HepG2 (cell line): Measurements from ENCODE around the gene OBSL1. TPM values are rescaled to one million over a fixed set of nuclear protein-coding genes. Genes with fewer than 3 reads are reported as not detected.
A peak's percentile ranks its signal among the peaks of the same experiment; 100 is the strongest.

Experiments
- BRD4 ChIP-seq: sonication (generic); formaldehyde crosslinking; IDR thresholded peaks from 2 replicates; pipeline ENCODE4 v1.4.0; 2020; ENCODE audit warnings: missing genetic modification reagents
- CCDC6 ChIP-seq: sonication (generic); formaldehyde crosslinking; IDR thresholded peaks from 2 replicates; pipeline ENCODE4 v1.8.1; 2022; ENCODE audit warnings: mild to moderate bottlenecking, missing genetic modification reagents, moderate library complexity
- EED ChIP-seq: sonication (generic); formaldehyde crosslinking; IDR thresholded peaks from 2 replicates; pipeline ENCODE4 v1.5.0; 2020; ENCODE audit warnings: mild to moderate bottlenecking, missing genetic modification reagents
- KDM5A ChIP-seq: fragments of 200-600 bp; sonication (generic); IDR thresholded peaks from 2 replicates; pipeline ENCODE4 v1.7.0; 2018; ENCODE audit warnings: antibody characterized with exemption, mild to moderate bottlenecking, low read length, borderline replicate concordance
- MLX ChIP-seq: IDR thresholded peaks from 2 replicates; pipeline ENCODE4 v1.6.1; 2016
- MTA1 ChIP-seq: sonication (generic); formaldehyde crosslinking; IDR thresholded peaks from 2 replicates; pipeline ENCODE4 v1.4.0; 2020; ENCODE audit warnings: missing genetic modification reagents, mild to moderate bottlenecking, borderline replicate concordance
- MTERF4 ChIP-seq: sonication (generic); formaldehyde crosslinking; IDR thresholded peaks from 2 replicates; pipeline ENCODE4 v1.8.0; 2023; ENCODE audit warnings: mild to moderate bottlenecking, missing genetic modification reagents
- NCOA5 ChIP-seq: sonication (generic); formaldehyde crosslinking; IDR thresholded peaks from 2 replicates; pipeline ENCODE4 v1.4.0; 2020; ENCODE audit warnings: missing genetic modification reagents
- NFE2 ChIP-seq: sonication (generic); formaldehyde crosslinking; IDR thresholded peaks from 2 replicates; pipeline ENCODE4 v1.4.0; 2020; ENCODE audit warnings: missing genetic modification reagents
- PHF21A ChIP-seq: sonication (generic); formaldehyde crosslinking; IDR thresholded peaks from 2 replicates; pipeline ENCODE4 v1.5.0; 2020; ENCODE audit warnings: mild to moderate bottlenecking, missing genetic modification reagents
- RELA ChIP-seq: sonication (generic); formaldehyde crosslinking; IDR thresholded peaks from 2 replicates; pipeline ENCODE4 v1.4.0; 2020; ENCODE audit warnings: missing genetic modification reagents
- SMC3 ChIP-seq: IDR thresholded peaks from 2 replicates; pipeline ENCODE4 v1.6.1; 2011; ENCODE audit warnings: low read length, improper control_type of control experiment
- TBX2 ChIP-seq: sonication (generic); formaldehyde crosslinking; IDR thresholded peaks from 2 replicates; pipeline ENCODE4 v1.5.0; 2020; ENCODE audit warnings: missing genetic modification reagents, mild to moderate bottlenecking, borderline replicate concordance
- ZFX ChIP-seq: sonication (generic); formaldehyde crosslinking; IDR thresholded peaks from 2 replicates; pipeline ENCODE4 v1.4.0; 2020; ENCODE audit warnings: mild to moderate bottlenecking, low read depth, missing genetic modification reagents, moderate library complexity
- ZNF543 ChIP-seq: sonication (generic); formaldehyde crosslinking; IDR thresholded peaks from 2 replicates; pipeline ENCODE4 v1.4.0; 2020; ENCODE audit warnings: mild to moderate bottlenecking, missing genetic modification reagents
- ZNF550 ChIP-seq: sonication (generic); formaldehyde crosslinking; IDR thresholded peaks from 2 replicates; pipeline ENCODE4 v1.4.0; 2020; ENCODE audit warnings: mild to moderate bottlenecking, missing genetic modification reagents, borderline replicate concordance
- ZNF557 ChIP-seq: sonication (generic); formaldehyde crosslinking; IDR thresholded peaks from 2 replicates; pipeline ENCODE4 v1.4.0; 2020; ENCODE audit warnings: missing genetic modification reagents
- ZNF598 ChIP-seq: sonication (generic); formaldehyde crosslinking; IDR thresholded peaks from 2 replicates; pipeline ENCODE4 v1.5.1; 2020; ENCODE audit warnings: mild to moderate bottlenecking, missing genetic modification reagents, borderline replicate concordance
- ZNF619 ChIP-seq: sonication (generic); formaldehyde crosslinking; IDR thresholded peaks from 2 replicates; pipeline ENCODE4 v1.4.0; 2020; ENCODE audit warnings: mild to moderate bottlenecking, missing genetic modification reagents
- ZNF749 ChIP-seq: sonication (generic); formaldehyde crosslinking; IDR thresholded peaks from 2 replicates; pipeline ENCODE4 v1.8.0; 2022; ENCODE audit warnings: mild to moderate bottlenecking, missing genetic modification reagents, moderate library complexity, borderline replicate concordance
- ZNF816 ChIP-seq: sonication (generic); formaldehyde crosslinking; IDR thresholded peaks from 2 replicates; pipeline ENCODE4 v1.8.0; 2022; ENCODE audit warnings: missing genetic modification reagents, mild to moderate bottlenecking, borderline replicate concordance
- polyA plus RNA-seq, 8 experiments: library from polyadenylated mRNA; depleted of rRNA in 3 of 8; stranded (reverse) in 7 of 8; unstranded in 1 of 8; fragments of >200 nt; fragmentation: Illumina TruSeq in 4 of 8; extraction: Trizol in 4 of 8; gene quantifications; 2 replicates each; pipeline versions ENCODE4 v1.2.1 to v1.2.3, GENCODE V29; 2011 to 2016; ENCODE audit warnings: low read depth in 4 of 8, missing spikeins in 1 of 8, mixed read lengths in 1 of 8; ENCODE audit not compliant: insufficient read depth in 1 of 8
- total RNA-seq, 5 experiments: library from RNA; depleted of rRNA; stranded (reverse); fragments of >200 nt; fragmentation: Illumina TruSeq; extraction: Trizol; gene quantifications; 2 replicates each; pipeline ENCODE4 v1.2.3, GENCODE V29; 2016; ENCODE audit warnings: low read depth in 1 of 5
- TF ChIP-seq, protein P1 (sequence below): sonication (generic); formaldehyde crosslinking; IDR thresholded peaks from 2 replicates; pipeline ENCODE4 v1.8.0; 2022; ENCODE audit warnings: mild to moderate bottlenecking, missing genetic modification reagents, moderate library complexity
- TF ChIP-seq, protein P2 (sequence below): IDR thresholded peaks from 2 replicates; pipeline ENCODE4 v1.6.1; 2016; ENCODE audit warnings: low read depth

The OBSL1 gene
- total and polyA plus RNA-seq, 2 of the 13 experiments (the other 11 are each of a cell fraction or from before 2014, with no cell fraction given) = 86.7 to 218 TPM

- TF ChIP-seq ZFX (CRISPR knock-in tag) = peak; percentile 83
- TF ChIP-seq NFE2 = no peak
- TF ChIP-seq ZNF816 (CRISPR knock-in tag) = no peak
- no peak for TF ChIP-seq MTA1 (CRISPR knock-in tag)
- TF ChIP-seq, protein P1, sequence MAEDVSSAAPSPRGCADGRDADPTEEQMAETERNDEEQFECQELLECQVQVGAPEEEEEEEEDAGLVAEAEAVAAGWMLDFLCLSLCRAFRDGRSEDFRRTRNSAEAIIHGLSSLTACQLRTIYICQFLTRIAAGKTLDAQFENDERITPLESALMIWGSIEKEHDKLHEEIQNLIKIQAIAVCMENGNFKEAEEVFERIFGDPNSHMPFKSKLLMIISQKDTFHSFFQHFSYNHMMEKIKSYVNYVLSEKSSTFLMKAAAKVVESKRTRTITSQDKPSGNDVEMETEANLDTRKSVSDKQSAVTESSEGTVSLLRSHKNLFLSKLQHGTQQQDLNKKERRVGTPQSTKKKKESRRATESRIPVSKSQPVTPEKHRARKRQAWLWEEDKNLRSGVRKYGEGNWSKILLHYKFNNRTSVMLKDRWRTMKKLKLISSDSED = 0 out of 2 replicates have a peak, but pooled peaks have one; percentile 40
- 0 out of 2 replicates have a peak, but pooled peaks have one; percentile 22 for TF ChIP-seq KDM5A
- no peak for TF ChIP-seq ZNF598 (CRISPR knock-in tag)
- TF ChIP-seq ZNF543 (CRISPR knock-in tag) = peak; percentile 3; the same call in 1 of the 2 replicates
- TF ChIP-seq EED (CRISPR knock-in tag) = 0 out of 2 replicates have a peak, but pooled peaks have one; percentile 36
- TF ChIP-seq PHF21A = no peak; the same call in 1 of the 2 replicates
- TF ChIP-seq CCDC6 = no peak
- TF ChIP-seq ZNF550 (CRISPR knock-in tag) = no peak
- TF ChIP-seq TBX2 (CRISPR knock-in tag) = peak; percentile 28
- no peak for TF ChIP-seq RELA
- TF ChIP-seq, protein P2, sequence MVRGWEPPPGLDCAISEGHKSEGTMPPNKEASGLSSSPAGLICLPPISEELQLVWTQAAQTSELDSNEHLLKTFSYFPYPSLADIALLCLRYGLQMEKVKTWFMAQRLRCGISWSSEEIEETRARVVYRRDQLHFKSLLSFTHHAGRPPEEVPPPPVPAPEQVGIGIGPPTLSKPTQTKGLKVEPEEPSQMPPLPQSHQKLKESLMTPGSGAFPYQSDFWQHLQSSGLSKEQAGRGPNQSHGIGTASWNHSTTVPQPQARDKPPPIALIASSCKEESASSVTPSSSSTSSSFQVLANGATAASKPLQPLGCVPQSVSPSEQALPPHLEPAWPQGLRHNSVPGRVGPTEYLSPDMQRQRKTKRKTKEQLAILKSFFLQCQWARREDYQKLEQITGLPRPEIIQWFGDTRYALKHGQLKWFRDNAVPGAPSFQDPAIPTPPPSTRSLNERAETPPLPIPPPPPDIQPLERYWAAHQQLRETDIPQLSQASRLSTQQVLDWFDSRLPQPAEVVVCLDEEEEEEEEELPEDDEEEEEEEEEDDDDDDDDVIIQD (CRISPR knock-in tag) = no peak
- 0 out of 2 replicates have a peak, but pooled peaks have one; percentile 27 for TF ChIP-seq ZNF749
- TF ChIP-seq BRD4 = peak; percentile 64; the same call in 1 of the 2 replicates
- TF ChIP-seq MLX (CRISPR knock-in tag) = no peak
- no peak for TF ChIP-seq SMC3
- 0 out of 2 replicates have a peak, but pooled peaks have one; percentile 16 for TF ChIP-seq ZNF619 (CRISPR knock-in tag)
- TF ChIP-seq NCOA5 (CRISPR knock-in tag) = no peak
- 0 out of 2 replicates have a peak, but pooled peaks have one; percentile 10 for TF ChIP-seq MTERF4 (CRISPR knock-in tag)
- no peak for TF ChIP-seq ZNF557 (CRISPR knock-in tag)
Observed at GRCh38 chr2:219542931-219543595, 28.3 kb downstream of the OBSL1 start (continued).
